ENCODE data around the gene PRTFDC1. TPM values are rescaled to one million over a fixed set of nuclear protein-coding genes. Genes with fewer than 3 reads are reported as not detected.

PRTFDC1 gene
- total RNA-seq, 2 experiments from 2014 or later, result 2.2 to 2.7 TPM

DNA sequence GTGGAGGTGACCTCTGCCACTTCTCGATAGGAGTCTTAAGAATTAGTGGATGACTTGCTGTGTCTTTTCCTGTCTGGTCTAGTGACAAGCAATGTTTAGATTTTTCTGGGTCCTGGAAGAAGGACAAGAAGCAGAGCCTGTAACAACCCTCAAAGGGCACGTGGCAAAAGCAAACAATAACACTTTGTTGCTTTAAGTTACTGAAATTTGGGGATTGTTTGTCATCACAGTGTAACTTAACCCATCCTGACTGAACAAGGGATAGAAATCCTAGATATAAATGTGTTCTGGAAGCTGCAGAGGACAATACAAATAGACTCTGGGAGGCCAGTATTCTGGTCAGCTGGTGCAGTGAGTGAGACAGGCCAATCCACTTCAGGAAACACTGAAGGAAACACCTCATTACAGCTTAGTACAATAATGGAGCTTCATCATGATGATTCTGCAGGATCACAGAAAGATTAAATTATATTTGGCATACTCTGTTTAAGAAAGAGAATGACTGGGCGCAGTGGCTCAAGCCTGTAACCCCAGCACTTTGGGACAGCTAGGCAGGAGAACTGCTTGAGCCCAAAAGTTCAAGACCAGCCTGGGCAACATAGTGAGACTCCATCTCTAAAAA lies 40.2 kb upstream of the PRTFDC1 start:
- Mint-ChIP-seq H3K27me3 (no peaks in the 10 kb centered on the region), H3K27ac (no peak overlapping the region), H3K4me1 (ENCODE audit: low read depth) (no peaks in the 10 kb centered on the region), H3K36me3 (ENCODE audit: low read depth) (no peaks in the 10 kb centered on the region), H3K4me3 (no peak overlapping the region), H3K9me3 (no peaks in the 10 kb centered on the region)
- POLR2A ChIA-PET, result no interaction called here
- CTCF ChIA-PET, result no interaction called here
- DNase-seq (no peak), ATAC-seq (no peak)
- intact Hi-C loops (cut with micrococcal nuclease), result no loop called here
- TF ChIP-seq, protein P1, sequence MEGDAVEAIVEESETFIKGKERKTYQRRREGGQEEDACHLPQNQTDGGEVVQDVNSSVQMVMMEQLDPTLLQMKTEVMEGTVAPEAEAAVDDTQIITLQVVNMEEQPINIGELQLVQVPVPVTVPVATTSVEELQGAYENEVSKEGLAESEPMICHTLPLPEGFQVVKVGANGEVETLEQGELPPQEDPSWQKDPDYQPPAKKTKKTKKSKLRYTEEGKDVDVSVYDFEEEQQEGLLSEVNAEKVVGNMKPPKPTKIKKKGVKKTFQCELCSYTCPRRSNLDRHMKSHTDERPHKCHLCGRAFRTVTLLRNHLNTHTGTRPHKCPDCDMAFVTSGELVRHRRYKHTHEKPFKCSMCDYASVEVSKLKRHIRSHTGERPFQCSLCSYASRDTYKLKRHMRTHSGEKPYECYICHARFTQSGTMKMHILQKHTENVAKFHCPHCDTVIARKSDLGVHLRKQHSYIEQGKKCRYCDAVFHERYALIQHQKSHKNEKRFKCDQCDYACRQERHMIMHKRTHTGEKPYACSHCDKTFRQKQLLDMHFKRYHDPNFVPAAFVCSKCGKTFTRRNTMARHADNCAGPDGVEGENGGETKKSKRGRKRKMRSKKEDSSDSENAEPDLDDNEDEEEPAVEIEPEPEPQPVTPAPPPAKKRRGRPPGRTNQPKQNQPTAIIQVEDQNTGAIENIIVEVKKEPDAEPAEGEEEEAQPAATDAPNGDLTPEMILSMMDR (IDR thresholded peaks at IDR 0.05), result no peak

DNA sequence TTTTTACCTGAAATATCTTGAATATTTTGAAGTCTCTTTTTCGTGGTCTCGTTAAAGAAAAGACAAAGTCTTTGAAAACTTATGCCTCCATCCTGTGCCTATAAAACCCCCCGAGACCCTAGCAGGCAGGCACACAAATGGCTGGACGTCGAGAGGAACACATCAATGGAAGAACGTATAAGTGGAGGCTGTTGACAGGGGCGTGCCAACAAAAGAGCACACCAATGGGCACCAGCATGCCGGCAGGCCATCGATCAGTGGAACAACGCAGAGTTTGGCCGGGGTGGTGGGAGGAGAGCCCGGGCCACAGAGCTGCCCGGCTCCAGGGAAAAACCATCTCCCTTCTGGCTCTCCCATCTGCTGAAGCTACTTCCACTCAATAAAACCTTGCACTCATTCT lies 38.9 kb upstream of the PRTFDC1 start:
- intact Hi-C loops (cut with micrococcal nuclease), result loop anchor here (2.0 kb wide), 1 partner anchor 348 kb away; no protein-coding TSS in a partner anchor
- ATAC-seq (no peak), DNase-seq (no peak)
- ChIA-PET CTCF (interaction anchor here (1.0 kb wide), 1 partner anchor 473 kb away, joined by 3 read pairs; no protein-coding TSS in a partner anchor), POLR2A (no interaction called here)
- Mint-ChIP-seq H3K27ac (no peak overlapping the region), H3K36me3 (ENCODE audit: low read depth) (no peaks in the 10 kb centered on the region), H3K9me3 (no peaks in the 10 kb centered on the region), H3K4me1 (ENCODE audit: low read depth) (no peaks in the 10 kb centered on the region), H3K4me3 (no peak overlapping the region), H3K27me3 (no peaks in the 10 kb centered on the region)
- TF ChIP-seq, protein P1 (IDR thresholded peaks at IDR 0.05), result no peak

- no peak for DNase-seq
- intact Hi-C loops (cut with micrococcal nuclease), result loop anchor here (2.0 kb wide), 1 partner anchor 347 kb away; no protein-coding TSS in a partner anchor
- TF ChIP-seq, protein P1 (IDR thresholded peaks at IDR 0.05), result peak; percentile 38
- H3K27me3 Mint-ChIP-seq, result no peaks in the 10 kb centered on the region
- no peaks in the 10 kb centered on the region for H3K4me1 Mint-ChIP-seq (ENCODE audit: low read depth)
- H3K4me3 Mint-ChIP-seq, result no peak overlapping the region
- ATAC-seq, result no peak
- no peaks in the 10 kb centered on the region for H3K36me3 Mint-ChIP-seq (ENCODE audit: low read depth)
- CTCF ChIA-PET, result interaction anchor here (0.7 to 1.6 kb wide), 6 partner anchors 9 to 372 kb away, joined by 3 to 6 read pairs (median 4); no protein-coding TSS in a partner anchor
- H3K27ac Mint-ChIP-seq, result no peak overlapping the region
- POLR2A ChIA-PET, result no interaction called here
- H3K9me3 Mint-ChIP-seq, result no peaks in the 10 kb centered on the region
These were observed 37.5 kb upstream of the PRTFDC1 start for GRCh38 chr10:24989867-24990266.

DNA sequence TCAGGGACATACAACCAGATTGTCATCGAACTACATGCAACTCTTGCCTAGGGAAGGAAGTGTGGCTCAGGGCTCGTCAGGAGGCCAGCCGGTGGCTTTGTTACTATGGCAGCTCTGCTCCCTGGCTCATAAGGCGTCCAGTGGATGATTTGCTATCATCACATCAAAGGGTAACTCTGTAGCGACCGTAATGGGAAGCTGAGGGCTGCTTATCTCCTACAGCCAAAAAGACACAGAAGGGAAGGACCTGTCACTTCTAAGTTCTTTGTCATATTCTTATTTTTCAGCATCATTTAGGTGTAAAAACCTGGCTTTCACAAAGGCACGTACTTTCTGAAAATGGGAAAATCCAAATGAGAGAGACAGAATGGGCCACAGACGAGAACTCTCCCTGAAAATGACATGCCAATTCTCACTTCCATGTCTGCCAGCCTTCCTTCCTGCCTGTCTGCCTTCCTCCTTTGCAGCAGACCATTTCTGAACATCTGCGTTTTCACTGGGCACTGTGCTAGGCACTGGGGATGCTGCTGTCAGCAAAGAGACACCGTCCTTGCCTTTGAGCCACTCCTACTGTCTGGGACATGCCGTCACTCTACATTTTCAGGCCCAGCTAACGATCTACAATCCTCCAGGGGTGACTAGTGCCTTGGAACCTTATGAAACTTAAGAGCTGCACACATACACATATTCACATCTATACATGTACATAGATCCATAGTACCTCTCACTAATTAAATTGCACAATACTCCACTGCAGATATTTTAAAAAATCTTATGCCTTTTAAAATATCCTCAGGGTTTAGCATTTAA lies 36.6 kb upstream of the PRTFDC1 start:
- TF ChIP-seq, protein P1 (IDR thresholded peaks at IDR 0.05), result no peak
- DNase-seq, result no peak
- ATAC-seq, result no peak
- ChIA-PET POLR2A (no interaction called here), CTCF (interaction anchor here (1.0 to 1.6 kb wide), 3 partner anchors 14 to 371 kb away, joined by 3 to 6 read pairs (median 4); no protein-coding TSS in a partner anchor)
- intact Hi-C loops (cut with micrococcal nuclease), result no loop called here
- no peaks in the 10 kb centered on the region for H3K9me3 Mint-ChIP-seq
- no peak overlapping the region for H3K27ac Mint-ChIP-seq
- H3K36me3 Mint-ChIP-seq (ENCODE audit: low read depth), result no peaks in the 10 kb centered on the region
- H3K27me3 Mint-ChIP-seq, result no peaks in the 10 kb centered on the region
- no peaks in the 10 kb centered on the region for H3K4me1 Mint-ChIP-seq (ENCODE audit: low read depth)
- H3K4me3 Mint-ChIP-seq, result no peak overlapping the region

DNA sequence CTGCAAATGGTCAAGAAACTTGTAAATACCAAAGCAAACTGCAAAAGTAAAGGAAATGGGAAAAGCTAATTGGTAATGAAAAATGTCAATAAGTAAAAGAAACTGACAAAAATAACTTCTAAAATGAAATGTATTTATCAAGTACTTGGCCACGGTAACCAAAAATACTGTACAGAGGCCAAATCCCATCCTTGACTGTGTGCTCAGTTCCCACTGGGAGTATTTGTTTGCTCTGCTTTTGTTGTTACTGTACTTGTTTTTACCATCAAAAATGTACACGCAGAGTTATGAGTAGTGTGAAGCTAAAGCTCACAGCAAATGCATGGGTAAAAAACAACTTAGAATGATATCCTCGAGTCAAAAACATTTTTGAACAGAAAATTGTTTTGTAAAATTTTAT lies 32.5 kb upstream of the PRTFDC1 start:
- DNase-seq (no peak), ATAC-seq (no peak)
- peaks cover 13% of the 10 kb centered on the region for H3K4me1 Mint-ChIP-seq (ENCODE audit: low read depth)
- no peak overlapping the region for H3K27ac Mint-ChIP-seq
- intact Hi-C loops (cut with micrococcal nuclease), result no loop called here
- H3K36me3 Mint-ChIP-seq (ENCODE audit: low read depth), result no peaks in the 10 kb centered on the region
- H3K4me3 Mint-ChIP-seq, result no peak overlapping the region
- POLR2A ChIA-PET, result no interaction called here
- no peaks in the 10 kb centered on the region for H3K27me3 Mint-ChIP-seq
- no peaks in the 10 kb centered on the region for H3K9me3 Mint-ChIP-seq
- TF ChIP-seq, protein P1 (IDR thresholded peaks at IDR 0.05), result no peak
- CTCF ChIA-PET, result interaction anchor here (1.6 kb wide), 1 partner anchor 15 kb away, joined by 4 read pairs; no protein-coding TSS in a partner anchor

Measured in activated CD8-positive, alpha-beta T cell treated with anti-CD3 and anti-CD28 coated beads for 36 hours (primary cell).